ENCODE results near the gene RAPGEF1.
A peak's percentile ranks its signal among the peaks of the same experiment; 100 is the strongest.
"Not testable (repeated sequence)": the region's sequence is repeated elsewhere in the genome, so short reads cannot be mapped to it uniquely, and the experiment has no call there.

Gene RAPGEF1

DNA sequence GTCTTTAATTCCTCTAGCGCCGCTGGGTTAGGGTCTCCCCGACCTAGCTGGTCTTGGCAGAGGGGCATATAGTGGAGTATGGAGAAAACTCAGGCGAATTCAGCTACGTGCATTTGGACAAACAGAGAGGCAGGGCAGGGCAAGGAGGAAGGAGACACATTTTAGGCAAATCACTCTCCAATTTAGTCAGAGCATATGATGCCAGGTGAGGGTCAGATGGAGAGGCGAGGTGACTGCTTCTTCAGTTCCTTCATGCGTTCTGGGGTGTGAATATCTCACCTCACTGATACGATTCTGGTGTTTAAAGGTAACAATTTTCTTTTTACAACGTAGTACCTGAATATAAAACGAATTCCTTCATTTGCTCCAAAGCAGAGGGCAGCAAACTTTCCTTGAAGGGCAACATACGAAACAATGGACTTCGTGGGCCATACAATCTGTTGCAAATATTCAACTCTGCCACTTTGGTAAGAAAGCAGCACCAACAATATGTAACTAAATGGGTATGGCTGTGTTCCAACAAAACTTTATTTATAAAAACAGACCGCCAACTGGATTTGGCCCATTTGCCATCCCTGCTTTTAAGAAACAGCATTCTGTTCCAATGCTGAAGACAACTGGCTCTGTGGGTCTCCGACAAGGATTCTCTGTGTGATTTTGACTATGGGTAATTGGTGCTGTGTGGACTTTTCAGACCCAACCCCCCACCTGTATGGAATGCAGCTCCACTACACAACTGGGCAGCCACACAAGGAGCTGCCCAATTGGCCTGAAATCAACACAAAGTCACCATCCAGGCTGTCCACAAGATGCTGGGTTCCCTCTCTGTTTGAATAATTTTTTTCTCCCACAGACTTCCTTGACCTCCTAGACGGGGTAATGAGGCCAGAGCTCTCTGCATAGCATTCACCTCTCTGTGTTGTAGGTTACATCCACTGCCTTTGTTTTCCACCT, 53.8 kb downstream of the RAPGEF1 start:
- no peak for DNase-seq

DNA sequence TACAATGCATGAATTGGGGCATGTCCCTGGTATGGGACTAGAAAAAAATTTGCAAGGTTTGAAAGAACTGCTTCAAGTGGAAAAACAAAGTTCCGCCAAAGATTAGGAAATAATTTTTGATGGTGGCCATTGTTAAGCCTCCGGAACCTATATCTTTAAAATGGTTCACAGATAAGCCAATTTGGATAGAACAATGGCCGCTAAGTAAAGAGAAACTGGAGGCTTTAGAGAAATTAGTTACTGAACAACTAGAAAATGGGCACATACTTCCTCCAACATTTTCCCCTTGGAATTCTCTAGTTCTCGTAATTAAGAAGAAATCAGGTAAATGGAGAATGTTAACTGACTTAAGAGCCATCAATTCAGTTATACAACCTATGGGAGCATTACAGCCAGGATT, 56.8 kb downstream of the RAPGEF1 start:
- not testable (repeated sequence) for DNase-seq

DNA sequence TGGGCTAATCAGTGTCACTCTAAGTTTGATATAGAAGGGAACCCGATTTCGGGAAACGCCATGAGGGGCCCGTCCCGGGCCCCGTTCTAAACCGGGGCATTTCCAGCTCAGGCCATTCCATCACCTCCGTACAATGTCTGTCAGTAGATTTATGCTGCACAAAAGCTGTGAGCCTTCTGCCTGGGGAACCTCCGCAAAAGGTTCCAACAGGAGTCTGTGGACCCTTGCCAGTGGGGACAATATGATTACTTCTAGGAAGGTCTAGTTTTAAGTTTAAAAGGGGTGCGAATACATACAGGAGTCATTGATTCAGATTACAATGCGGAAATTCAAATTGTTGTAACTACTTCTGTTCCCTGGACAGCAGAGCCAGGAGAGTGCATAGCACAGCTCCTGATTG, 57.6 kb downstream of the RAPGEF1 start:
- DNase-seq: no peak

DNA sequence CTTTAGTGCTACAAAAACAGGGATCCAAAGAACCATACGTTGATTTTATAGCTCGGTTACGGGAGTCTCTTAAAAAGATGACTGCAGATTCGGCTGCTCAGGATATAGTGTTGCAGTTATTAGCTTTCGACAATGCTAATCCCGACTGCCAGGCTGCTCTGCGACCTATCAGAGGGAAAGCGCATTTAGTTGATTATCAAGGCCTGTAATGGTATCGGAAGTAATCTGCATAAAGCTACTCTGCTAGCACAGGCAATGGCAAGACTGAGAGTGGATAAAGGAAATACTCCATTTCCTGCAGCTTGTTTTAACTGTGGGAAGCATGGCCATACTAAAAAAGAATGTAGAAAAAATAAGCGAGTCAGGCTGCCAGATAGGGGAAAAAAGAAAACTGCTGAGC, 58.0 kb downstream of the RAPGEF1 start:
- not testable (repeated sequence) for DNase-seq

DNA sequence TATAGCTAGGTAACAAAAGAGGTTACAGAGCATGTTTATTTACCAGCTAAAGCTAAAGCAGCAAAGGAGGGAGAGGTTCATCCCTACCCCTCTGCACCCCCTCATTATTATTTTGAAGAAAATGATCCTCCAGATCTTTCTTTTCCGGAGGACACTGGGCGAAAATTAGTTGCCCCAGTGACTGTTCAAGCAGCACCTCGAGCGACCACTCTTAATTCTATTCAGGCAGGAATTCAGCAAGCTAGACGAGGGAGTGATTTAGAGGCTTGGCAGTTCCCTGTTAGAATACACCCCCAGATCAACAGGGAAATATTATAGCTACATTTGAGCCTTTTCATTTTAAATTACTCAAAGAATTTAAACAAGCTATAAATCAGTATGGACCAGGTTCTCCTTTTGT, 58.8 kb downstream of the RAPGEF1 start:
- not testable (repeated sequence) for DNase-seq

DNA sequence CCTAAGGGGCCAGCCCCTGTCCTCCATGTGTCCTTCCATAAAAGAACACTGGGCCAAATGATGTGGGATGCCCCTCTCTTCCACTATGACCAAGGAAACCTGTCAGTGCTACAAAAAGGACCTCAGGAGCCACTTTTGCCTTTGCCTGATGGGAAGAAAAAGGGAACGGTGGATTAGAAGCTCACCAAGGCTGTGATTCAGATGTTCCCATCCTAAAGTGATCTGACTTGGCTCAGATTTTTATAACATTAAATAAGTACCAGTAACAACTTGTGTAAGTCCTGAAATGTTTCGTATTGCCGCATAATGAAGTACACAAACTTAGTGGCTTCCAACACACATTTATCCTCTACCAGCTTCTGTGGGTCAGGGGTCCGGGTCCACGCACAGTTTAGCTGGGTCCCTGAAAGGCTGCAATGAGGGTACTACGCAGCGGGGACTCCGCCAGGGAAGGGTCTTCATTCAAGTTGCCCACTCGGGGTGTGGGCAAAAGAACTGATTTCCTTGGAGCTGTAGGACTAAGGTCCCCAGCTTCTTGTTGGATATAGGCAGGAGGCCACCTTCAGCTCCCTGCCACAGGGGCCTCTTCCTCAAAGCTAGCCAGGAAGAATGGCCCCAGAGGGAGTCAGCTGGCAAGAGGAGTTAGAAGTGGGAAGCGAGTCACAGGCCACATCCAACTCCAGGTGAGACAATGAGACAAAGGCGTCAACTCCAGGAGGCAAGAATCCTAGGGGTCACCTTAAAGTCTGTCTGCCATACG, 60.4 kb downstream of the RAPGEF1 start:
- no peak for DNase-seq

DNA sequence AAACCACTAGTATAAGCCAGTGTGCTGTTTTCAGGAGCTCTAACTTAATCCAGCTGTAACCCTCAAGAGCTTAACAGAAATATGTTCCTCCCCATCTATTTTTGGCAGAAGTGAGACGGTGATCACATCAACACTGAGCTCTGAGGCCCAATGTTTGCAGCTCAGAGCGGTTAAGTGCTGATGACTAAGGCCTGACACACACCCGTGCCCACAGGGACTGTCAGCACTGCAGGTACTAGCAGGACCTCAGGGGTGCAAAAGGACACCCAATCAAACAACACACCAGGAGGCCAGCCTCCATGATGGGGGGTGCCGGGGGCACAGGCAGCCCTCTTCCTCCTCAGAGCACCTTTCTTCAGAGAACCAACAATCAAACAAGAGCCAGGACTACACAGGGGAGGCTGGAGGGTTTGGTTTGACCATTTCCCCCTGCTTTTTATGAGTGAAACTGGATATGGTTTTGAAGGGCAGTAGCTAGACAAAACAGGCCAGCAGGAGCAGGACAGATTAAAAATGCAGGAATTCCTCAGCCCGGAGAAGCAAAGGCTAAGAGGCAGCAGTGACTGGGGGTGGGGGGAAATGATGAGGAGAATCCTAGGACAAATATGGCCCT, 61.3 kb downstream of the RAPGEF1 start:
- DNase-seq: peak; percentile 73 to 76

DNA sequence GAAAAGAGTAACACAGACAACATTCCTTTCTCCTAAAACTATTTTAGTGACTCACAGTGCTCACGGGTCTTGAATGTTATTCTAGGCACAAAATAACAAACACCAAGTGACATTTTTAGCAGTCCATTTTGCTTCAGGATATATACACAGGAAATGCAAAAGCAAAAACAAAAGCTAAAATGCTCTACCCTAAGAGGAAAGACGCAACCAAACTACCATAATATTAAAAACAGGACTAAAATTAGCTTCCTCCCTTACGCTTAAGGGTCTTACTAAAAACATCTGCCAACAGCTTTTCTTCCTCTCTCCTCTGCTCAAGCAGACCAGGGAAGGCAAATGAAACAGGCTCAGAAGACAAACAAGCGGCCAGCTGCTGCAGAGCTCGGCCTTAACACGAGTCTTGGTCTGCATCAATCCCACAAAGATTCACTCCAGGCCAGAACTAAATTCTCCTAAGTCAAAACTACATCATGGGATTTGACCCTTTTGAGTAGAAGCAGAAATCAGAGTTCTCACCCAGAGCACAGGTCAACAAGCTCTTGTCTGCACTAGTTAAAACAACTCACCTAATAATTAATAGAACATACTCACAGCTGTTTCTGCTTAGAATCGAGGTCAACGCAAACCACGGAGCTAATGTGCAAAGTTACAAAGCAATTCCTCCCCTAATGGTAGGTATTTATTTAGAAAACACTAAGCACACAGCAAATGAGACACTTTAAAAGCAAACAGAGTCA, 62.3 kb downstream of the RAPGEF1 start:
- DNase-seq: no peak

DNA sequence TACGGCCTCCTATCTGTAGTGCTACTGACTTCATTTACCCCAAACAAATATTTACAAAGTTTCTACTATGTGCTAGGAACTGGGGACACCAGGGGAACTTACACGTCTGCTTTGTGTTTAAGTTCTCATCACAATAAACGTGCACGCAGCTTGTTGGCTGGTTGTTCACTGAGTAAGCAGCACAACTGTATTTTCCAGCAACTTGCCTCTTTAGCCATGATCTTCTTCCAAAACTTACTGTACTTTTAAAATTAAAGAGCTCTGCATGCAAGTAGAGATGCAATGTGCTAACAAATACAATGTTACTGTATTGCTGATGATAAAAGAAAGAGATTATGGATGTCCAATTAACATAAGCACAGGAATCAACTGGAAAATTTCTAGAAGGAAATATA, 62.8 kb downstream of the RAPGEF1 start:
- no peak for DNase-seq

DNA sequence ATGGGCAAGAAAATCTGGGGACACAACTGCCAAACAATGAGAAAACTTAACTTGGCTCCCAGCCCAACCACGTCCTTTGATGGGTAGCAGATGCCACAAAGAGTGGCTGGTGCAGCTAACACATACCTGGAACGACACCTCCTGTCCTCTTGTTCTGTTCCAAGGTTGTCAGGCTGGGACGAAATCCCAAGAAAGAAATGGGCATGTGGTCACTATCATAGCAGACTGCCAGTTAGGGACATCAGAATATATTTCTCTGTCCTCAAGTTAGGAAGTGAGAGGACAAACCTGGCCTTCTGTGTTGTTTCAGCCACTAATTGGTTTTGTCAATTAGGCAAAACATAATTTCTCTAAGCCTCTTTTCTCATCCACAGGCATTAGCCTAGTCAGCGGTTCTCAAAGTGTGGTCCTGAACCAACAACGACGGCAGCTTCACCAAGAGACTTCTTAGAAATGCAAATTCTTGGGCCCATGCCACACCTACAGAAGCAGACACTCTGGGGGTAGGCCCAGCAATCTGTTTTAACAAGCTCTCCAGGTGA, 63.4 kb downstream of the RAPGEF1 start:
- peak in 1 of 2 experiments; percentile 25 for DNase-seq

DNA sequence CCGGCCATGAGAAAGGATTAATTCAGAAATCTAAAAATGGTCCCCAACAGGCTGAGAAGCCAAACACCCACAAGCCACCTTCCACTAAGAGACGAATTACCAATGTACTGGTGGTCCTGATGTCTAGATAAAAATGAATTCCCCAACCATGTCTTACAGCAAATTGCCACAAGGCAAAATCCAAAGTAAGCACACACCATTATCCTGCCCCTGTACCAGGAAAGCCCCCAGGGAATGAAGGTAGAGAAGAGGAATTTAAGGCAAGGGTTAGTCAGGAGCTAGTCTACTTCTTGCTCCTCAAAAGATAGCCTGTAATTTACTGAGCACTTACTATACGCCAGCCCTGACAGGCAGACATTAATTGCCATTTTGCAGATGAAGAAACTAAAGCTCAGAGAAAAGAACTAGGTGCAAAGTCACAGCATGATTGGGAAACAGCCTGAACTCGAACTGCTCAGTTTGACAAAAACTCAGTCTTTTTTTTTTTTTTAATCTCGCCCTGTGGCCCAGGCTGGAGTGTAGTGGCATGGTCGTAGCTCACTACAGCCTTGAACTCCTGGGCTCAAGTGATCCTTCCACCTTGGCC, 64.3 kb downstream of the RAPGEF1 start:
- DNase-seq: no peak

DNA sequence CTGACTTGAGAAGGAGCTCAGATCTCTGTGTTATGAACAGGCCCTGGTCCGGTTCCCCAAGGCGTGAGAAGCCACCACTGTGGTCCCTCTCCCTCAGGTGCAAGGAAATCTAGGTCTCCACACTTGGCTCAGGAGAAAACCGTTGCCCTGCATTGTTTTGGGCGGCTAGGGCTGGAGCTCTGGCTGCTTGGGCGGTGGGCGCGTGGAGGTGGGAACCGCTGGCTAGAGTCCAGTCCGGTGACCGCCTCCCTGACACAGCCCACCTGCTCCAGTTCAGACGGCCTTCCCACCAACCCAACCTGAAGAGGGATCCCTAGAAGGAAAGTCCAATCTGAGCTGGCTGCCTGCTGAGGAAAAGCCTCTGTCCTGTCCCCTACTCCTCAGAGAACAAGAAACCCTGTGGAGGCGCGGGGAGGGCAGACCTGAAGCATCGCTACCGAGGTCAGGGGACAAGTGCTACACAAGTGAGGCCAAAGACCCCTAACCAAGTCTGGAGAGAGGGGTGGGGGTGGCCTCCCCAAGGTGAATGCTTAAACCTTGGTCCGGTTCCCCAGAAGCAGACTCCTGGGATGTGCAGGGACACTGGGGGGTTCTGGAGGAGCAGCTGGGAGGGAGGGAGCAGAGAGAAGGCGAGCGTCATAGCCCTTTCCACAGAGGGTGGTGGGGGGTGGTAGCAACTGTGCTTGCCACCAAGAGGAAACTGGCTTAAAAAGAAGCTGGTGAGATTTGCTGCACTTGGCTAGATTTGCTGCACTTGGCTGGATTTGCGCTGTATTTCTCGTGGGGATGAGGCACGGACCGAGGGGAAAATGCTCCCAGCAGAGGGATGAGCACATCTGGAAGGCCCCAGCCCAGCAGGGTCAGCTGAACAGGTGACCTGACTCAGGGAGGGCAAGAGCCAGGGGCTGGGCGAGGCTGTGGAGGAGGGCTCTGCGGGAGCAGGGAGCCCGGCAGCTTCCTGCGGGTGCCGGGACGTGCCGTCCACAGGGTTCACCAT, 65.2 kb downstream of the RAPGEF1 start:
- DNase-seq: no peak

DNA sequence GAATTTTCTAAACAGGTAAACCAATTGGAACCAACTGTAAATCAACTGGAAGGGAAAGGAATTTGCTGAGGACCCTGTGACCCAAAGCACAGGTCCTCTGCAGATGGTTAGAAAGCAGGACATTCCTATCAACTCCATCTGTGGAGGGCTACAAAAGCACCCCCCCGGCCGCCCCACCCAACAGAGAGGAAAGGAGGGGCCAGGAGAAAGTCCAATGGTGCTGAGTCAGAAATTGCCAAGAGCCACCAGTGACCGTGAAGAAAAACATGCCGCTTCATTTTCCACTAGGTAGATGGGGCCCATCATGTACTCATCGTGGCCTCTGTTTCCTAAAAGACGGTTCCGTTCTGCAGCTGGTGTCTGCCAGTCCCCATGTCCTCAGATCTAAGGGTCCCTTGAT, 66.3 kb downstream of the RAPGEF1 start:
- no peak for DNase-seq

DNA sequence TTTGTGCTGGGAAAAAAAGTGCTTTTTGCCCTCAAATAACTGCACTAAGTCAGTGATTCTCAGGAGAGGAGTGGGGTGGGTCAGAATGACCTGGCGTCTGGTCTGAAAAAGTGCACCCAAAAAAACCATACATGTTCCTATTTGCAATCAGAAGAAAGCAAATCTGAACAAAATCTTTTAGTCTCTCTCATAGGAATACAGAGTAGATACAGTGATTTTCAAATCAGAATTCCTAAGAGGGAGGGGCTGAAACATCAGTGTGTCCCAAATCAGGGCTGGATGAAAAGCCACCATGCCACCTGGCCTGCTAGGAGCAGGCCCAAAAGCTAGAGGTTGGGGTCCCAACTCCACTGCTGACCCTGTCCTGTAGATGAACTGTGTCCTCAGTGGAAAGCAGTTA, 66.8 kb downstream of the RAPGEF1 start:
- no peak for DNase-seq

DNA sequence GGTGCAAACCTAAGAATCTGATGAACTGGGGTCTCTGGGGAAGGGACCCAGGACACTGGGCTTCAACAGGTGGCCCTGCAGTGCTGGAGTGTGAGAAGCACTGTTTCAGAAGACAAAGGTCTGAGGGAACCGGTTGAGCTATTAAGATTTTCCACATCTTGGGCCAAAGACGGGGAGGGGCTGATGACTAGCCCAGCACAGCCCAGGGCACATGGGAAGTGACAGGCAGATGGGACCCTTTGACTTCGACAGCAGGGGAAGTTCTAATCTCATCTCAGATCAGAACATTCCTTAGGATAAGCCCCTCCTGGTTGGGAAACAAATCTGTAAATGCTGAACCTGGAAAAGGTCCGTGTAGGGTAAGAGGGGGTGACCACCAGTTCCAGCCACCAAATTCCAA, 67.4 kb downstream of the RAPGEF1 start:
- DNase-seq: peak in 1 of 2 experiments; percentile 21

DNA sequence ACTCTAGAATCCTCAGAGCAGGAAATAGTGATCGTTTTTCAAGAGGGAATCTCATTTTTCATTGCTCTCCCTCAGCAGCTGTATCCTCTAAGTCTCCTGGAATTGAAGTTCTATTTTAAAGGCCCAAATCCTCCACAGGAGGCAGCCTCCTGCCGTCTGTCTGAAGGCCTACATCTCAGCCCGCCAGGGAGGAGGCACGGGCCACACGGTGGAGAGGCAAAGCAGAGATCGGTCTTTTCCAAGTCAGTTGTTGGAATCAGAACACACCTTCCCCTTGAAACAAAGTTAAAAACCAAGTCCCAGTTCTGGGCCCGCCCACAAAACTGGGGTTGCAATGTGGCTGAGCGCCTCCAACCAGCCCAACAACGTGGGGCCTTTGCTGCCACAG, 68.7 kb downstream of the RAPGEF1 start:
- no peak for DNase-seq

DNA sequence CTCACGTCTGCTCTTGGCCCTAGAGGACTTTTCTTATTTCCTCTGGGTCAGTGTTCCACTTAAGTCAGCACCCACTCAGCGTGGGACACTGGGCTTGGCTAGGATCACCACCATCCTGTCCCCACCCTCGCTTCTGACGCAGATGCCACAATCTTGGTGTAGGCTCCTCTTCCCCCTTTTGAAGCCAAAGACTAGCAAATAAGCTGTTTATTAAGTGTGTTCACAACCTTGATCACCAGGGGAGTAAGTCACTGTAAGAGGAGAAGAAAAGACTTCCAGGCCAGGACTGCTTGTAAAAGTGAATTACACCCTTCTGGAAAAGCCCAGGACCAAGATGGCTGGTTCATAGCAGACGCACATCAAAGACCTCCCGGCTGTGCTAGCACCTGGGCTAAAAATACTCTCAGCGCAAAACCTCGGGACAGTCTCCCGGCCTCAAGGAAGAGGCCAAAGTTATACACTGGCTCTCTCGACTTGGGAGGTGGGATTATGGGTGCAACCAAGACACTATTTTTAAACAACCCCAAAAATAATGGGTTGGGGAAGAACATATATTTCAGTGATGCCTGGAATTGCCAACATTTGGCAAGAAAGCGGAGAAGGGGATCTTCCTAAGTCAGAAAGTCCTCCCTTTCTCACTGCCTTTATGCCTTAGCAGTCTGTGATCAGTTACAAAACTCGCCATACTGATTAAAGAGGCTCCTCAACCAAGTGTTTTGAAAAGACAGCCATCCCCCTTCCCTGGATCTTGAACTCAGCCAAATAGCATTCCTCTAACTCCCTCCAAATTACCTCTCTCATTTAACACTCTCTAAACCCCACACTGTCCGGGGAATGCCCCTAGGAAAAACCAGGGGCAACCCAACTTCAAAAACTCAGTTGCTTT, 69.4 kb downstream of the RAPGEF1 start:
- no peak for DNase-seq

DNA sequence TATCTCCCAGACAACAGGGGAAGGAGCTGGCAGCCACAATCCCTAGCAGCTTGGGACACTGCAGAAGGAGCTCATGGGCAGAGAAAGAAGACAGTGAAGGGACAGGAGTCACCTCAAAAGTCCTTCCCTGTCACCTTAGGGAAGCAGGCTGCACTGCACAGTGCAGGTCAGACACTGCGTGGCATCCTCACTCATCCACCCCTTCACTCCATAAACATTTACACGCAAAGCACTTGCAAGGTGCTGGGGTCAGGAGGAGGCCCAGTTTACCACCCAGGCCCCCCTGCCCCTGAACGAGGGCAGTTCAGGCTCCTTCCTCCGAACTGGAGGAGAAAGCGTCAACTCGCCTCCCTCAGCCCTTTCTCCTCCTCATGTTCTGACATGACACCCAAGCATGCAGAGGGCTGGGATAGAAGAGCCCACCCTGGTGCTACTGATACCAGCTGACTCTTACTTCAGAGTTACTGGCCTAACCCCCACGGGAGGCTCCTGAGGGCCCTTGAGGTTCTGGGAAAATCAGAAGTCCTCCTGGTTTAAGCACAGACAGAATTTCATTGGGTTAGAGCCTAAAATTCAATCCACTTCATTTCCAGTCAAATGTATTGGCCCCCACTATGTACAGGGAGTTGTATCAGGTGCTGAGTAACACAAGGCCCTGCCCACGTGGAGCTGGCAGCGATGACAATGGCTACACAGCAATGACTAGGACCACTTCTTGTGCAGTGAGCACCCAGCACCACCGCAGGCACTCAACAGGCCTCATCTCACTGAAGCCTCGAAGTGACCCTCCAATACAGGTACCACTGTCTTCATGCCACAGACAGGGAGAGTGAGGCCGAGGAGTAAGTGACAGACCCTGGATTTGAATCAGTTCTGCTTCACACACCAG, 70.4 kb downstream of the RAPGEF1 start:
- DNase-seq: peak in 1 of 2 experiments; percentile 43
